Measurements from ENCODE around the gene HINFP.

Gene HINFP

GRCh38 chr11:119121008-119121810 is at the start of gene HINFP:
Gene HINFP (plus strand): TSS chr11:119121580. CDS start chr11:119126945, 5,365 bp downstream.
- H3K27ac ChIP-seq = peak within 1 kb of the TSS; percentile 87
- TF ChIP-seq CTCF (conservative IDR thresholded peaks at IDR 0.05) = no peak

- no peak overlapping the region for H3K27ac ChIP-seq
- no peak for TF ChIP-seq CTCF (conservative IDR thresholded peaks at IDR 0.05)
These were observed 43.5 kb upstream of the HINFP start for GRCh38 chr11:119077839-119078238.

- no peak for TF ChIP-seq CTCF (conservative IDR thresholded peaks at IDR 0.05)
- no peak overlapping the region for H3K27ac ChIP-seq
These were observed 42.5 kb upstream of the HINFP start for GRCh38 chr11:119078675-119079420.

GRCh38 chr11:119081682-119082260 is 39.6 kb upstream of the HINFP start:
- TF ChIP-seq CTCF (conservative IDR thresholded peaks at IDR 0.05) = no peak
- no peak overlapping the region for H3K27ac ChIP-seq

- no peak for TF ChIP-seq CTCF (conservative IDR thresholded peaks at IDR 0.05)
- peak within 1 kb of the TSS; percentile 87 for H3K27ac ChIP-seq
These were observed 36.5 kb upstream of the HINFP start, which contains the start of gene HMBS for GRCh38 chr11:119084663-119085436. Gene HMBS (plus strand): TSS chr11:119084881. CDS start chr11:119085034, 153 bp downstream.

GRCh38 chr11:119085437-119085847 is 35.9 kb upstream of the HINFP start:
- no peak for TF ChIP-seq CTCF (conservative IDR thresholded peaks at IDR 0.05)
- H3K27ac ChIP-seq = peak overlapping the region; percentile 87

All from VCaP (cell line).